ENCODE data around the gene NR5A1. TPM values are rescaled to one million over a fixed set of nuclear protein-coding genes. Genes with fewer than 3 reads are reported as not detected.
A peak's percentile ranks its signal among the peaks of the same experiment; 100 is the strongest.

The NR5A1 gene
- total RNA-seq, 1 donor from 2014 or later: not detected

DNA sequence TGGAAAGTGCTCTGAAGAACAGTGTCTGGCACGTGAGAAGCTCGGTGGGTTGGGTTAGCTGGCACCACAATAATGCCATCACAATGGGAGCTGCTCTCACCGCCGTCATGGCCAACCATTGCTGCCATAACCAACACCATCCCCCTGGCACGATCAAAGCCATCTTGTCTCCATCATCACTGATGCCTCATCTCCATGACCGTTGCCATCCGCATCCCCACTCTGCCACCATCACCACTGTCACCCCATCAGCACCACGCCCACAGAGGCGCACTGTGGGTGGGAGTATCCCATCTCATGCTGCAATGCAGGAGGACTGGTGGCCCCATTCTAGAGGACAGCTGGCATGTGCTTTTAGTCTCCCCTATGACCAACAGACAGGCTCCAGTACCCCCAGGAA is 23.7 kb downstream of the NR5A1 start:
- no peak for DNase-seq (ENCODE audit: low read depth)
- no peak overlapping the region for H3K4me3 ChIP-seq (ENCODE audit: low read depth, low read length)
- TF ChIP-seq, protein P1, sequence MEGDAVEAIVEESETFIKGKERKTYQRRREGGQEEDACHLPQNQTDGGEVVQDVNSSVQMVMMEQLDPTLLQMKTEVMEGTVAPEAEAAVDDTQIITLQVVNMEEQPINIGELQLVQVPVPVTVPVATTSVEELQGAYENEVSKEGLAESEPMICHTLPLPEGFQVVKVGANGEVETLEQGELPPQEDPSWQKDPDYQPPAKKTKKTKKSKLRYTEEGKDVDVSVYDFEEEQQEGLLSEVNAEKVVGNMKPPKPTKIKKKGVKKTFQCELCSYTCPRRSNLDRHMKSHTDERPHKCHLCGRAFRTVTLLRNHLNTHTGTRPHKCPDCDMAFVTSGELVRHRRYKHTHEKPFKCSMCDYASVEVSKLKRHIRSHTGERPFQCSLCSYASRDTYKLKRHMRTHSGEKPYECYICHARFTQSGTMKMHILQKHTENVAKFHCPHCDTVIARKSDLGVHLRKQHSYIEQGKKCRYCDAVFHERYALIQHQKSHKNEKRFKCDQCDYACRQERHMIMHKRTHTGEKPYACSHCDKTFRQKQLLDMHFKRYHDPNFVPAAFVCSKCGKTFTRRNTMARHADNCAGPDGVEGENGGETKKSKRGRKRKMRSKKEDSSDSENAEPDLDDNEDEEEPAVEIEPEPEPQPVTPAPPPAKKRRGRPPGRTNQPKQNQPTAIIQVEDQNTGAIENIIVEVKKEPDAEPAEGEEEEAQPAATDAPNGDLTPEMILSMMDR (conservative IDR thresholded peaks at IDR 0.05; ENCODE audit: low read depth, low read length): no peak

DNA sequence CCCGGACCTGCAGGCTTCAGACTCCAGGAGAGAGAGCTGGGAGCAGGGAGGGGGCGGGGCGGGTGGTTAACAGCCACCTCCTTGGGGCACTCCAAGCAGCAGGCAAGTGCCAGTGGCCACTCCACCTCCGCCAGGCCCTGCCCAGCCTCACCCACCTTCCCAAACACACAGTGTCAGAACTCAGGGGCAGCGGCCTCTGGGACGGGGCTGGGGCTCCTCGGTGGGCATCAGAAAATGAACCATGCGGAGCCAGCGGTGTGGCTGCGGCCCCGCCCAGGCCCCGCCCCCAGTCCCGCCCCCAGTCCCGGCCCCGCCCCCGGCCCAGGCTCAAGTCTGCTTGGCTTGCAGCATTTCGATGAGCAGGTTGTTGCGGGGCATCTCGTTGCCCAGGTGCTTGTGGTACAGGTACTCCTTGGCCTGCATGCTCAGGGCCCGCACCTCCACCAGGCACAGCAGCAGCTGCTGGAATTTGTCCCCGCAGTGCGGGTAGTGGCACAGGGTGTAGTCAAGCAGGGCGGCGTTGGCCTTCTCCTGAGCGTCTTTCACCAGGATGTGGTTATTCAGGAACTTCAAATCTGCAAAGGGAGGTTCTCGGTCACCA is 24.7 kb downstream of the NR5A1 start:
- no peak overlapping the region for H3K4me3 ChIP-seq (ENCODE audit: low read depth, low read length)
- TF ChIP-seq, protein P1 (conservative IDR thresholded peaks at IDR 0.05; ENCODE audit: low read depth, low read length): no peak
- no peak for DNase-seq (ENCODE audit: low read depth)

DNA sequence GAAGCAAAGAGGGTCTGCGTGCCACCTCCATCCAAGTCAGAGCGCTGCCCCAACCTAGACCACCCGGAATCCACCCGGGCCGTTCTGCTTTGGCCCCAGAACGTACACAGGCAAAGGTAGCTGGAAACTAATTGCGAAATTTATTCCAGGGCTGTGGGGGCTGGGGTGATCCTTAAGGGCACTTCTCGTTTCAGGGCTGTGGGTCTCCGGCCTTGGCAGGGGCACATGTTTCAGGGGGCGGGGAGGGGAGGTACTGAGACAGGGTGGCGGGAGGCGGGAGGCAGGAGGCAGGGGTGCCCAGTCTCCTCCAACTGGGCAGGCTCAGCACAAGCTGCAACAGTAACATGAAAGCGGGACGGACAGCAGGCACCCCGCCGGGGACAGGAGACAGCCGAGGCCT is 26.1 kb downstream of the NR5A1 start:
- DNase-seq (ENCODE audit: low read depth): no peak
- TF ChIP-seq, protein P1 (conservative IDR thresholded peaks at IDR 0.05; ENCODE audit: low read depth, low read length): no peak
- H3K4me3 ChIP-seq (ENCODE audit: low read depth, low read length): no peak overlapping the region

DNA sequence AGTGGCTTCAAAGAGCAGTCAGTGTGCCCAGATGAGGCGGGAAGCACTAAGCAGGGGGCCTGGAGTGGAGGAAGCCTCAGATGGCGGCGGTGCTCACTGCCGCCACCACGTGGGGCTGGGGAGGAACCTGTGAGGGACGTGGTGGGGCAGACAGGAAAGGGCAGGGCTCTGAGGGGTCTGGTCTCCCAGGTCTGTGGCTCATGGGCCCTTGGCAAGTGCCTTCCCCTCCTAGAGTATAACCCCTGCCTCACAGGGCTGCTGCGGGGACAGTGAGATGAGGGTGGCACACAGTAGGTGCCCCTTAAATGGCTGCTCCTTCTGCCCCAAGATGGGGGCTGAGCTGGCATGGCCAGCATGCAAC is 26.6 kb downstream of the NR5A1 start:
- no peak for DNase-seq (ENCODE audit: low read depth)
- TF ChIP-seq, protein P1 (conservative IDR thresholded peaks at IDR 0.05; ENCODE audit: low read depth, low read length): peak; percentile 53
- no peak overlapping the region for H3K4me3 ChIP-seq (ENCODE audit: low read depth, low read length)

DNA sequence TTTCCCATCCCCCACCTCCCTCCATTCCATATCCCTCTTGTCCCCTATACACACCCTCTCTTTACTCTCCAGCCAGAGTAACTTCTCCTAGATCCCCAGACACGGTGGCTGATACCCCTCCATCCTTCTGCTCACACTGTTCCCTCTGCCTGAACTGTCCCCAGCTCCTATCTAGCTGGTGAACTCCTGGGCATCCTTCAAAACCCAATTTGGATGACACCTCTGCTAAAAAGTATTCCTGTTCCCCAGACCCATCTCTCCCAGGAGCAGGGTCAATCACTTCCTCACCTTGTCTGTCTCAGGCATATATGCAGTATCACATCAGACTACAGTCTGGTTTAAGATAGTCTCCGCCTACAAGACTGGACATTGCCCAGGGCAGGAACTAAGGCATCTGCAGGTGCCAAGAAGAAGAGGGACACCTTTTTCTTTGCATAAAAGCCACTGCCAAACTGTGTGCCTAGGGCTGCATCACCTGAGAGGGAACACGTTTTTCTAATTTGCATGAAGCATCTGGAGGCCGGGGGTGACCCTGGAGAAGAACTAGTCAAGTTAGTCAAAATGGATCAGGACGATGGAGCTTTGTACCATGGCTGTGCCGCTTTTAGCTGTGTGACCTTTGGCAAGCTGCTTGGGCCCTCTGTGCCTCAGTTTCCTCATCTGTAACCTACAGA is 27.1 kb downstream of the NR5A1 start:
- TF ChIP-seq, protein P1 (conservative IDR thresholded peaks at IDR 0.05; ENCODE audit: low read depth, low read length): no peak
- no peak for DNase-seq (ENCODE audit: low read depth)
- no peak overlapping the region for H3K4me3 ChIP-seq (ENCODE audit: low read depth, low read length)

DNA sequence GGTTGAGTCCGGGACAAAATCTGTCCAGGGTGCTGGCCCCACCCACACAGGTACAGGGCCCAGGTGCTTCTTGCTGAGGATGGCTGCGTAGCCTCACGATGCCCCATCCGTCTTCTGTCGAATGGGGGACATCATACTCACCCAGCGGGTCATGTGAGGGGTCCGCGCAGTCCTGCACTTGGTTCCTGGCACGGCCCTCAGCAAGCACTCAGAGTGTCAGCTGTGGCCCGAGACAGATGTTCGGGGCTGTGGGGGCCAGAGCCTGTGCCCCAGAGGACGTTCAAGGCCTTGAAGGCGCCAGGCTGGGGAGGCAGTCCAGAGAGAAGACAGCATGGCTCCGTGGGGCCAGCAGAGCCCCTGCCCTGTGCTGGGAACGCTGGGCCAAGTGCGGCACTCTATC is 27.8 kb downstream of the NR5A1 start:
- H3K4me3 ChIP-seq (ENCODE audit: low read depth, low read length): no peak overlapping the region
- DNase-seq (ENCODE audit: low read depth): no peak
- TF ChIP-seq, protein P1 (conservative IDR thresholded peaks at IDR 0.05; ENCODE audit: low read depth, low read length): no peak

DNA sequence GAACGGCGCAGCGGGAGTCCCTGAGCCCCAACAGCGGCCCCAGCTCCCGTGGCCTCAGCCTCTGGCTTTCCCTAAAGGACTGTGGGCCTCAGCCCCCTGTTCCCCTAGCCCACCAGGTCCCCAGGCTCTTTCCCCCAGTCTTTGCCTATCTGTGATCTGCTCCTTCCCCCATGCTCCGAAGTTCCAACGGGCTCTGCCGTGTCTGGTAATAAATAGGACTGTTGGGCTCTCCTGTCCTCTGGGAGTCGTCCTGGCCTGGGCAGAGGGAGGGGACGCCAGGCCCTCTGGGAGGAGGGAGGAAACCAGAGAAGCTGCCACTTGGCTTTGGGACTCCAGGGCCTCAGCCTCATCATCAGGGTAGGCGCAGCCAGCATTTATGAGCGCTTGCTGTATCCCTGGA is 28.8 kb downstream of the NR5A1 start:
- DNase-seq (ENCODE audit: low read depth): no peak
- TF ChIP-seq, protein P1 (conservative IDR thresholded peaks at IDR 0.05; ENCODE audit: low read depth, low read length): no peak
- H3K4me3 ChIP-seq (ENCODE audit: low read depth, low read length): no peak overlapping the region

Data from epithelial cell of proximal tubule (primary cell).